ENCODE measurements around the gene ACO2. TPM values are rescaled to one million over a fixed set of nuclear protein-coding genes. Genes with fewer than 3 reads are reported as not detected.

The ACO2 gene
- total and polyA plus RNA-seq, 2 of the 4 experiments (the other 2 are of a cell fraction), result 71.3 to 72.9 TPM

DNA sequence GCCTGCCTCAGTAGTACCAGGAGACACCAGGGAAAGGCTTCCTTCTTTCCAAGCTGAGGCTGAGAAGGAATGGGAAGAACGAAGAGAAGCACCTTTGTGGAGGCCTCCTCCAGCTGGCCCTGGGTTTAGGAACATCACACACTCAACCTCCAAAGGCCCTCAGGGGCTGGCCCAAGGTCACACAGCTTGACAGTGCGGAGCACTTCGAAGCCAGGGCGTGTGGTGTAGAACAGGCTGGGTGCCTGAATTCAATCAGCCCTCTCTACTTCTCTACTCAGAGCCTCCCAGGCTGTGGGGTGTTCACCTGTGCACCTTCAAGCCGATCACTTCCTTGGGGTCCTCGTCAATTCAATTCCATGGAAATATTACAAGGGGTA is 91.2 kb downstream of the ACO2 start:
- POLR2A ChIA-PET (ENCODE audit: unreplicated experiment), result interaction anchor here (1.2 kb wide), 1 partner anchor 16 kb away, joined by 5 read pairs; no protein-coding TSS in a partner anchor
- Histone ChIP-seq H3K79me1 (ENCODE audit: low read depth in 1 of 2, low read length in 2 of 2) (peaks cover 8 to 75% of the 10 kb centered on the region in 2 experiments; a peak in 3 of 4 replicates), H4K91ac (ENCODE audit: insufficient read depth, low read depth, low read length) (peak overlapping the region; percentile 89), H3K4me2 (ENCODE audit: low read depth, low read length) (peak overlapping the region; percentile 94), H2BK20ac (ENCODE audit: low read depth, low read length) (peak overlapping the region; percentile 72), H2BK15ac (ENCODE audit: low read depth, low read length) (peak overlapping the region; percentile 99), H3K9me1 (ENCODE audit: insufficient read depth, low read length) (peaks cover 39% of the 10 kb centered on the region), H2BK5ac (ENCODE audit: low read depth, low read length, poor library complexity, severe bottlenecking) (peak overlapping the region; percentile 85), H2AK9ac (replicated peaks; ENCODE audit: low read depth, low read length, poor library complexity) (peak overlapping the region; percentile 99), H3K18ac (ENCODE audit: low read depth, low read length) (peak overlapping the region; percentile 62), H4K20me1 (ENCODE audit: insufficient read depth, low read length) (no peaks in the 10 kb centered on the region; the same call in 1 of the 2 replicates), H2BK120ac (ENCODE audit: low read depth, low read length) (peak overlapping the region; percentile 92), H3K4me1 (ENCODE audit: control insufficient read depth, insufficient read depth, low read length) (peaks cover 40% of the 10 kb centered on the region), H3K9ac (ENCODE audit: low read depth, low read length) (peak overlapping the region; percentile 83), H2AFZ (replicated peaks; ENCODE audit: low read length, poor library complexity) (peak overlapping the region; percentile 88), H3K14ac (replicated peaks; ENCODE audit: low read depth, low read length) (peak overlapping the region; percentile 98), H3K27ac (ENCODE audit: insufficient read depth, low read length) (peak overlapping the region; percentile 73), H2AK5ac (ENCODE audit: low read depth, low read length) (peak overlapping the region; percentile 97), H3K27me3 (ENCODE audit: control insufficient read depth, insufficient read depth, low read length) (no peaks in the 10 kb centered on the region), H3K4me3 (ENCODE audit: insufficient read depth, low read depth, low read length) (peak overlapping the region; percentile 16; the same call in 1 of the 2 replicates), H3K36me3 (ENCODE audit: control insufficient read depth, insufficient read depth, low read length) (peaks cover 3% of the 10 kb centered on the region; the same call in 1 of the 2 replicates), H3K56ac (ENCODE audit: extremely low read depth, insufficient read depth, low read length) (peak overlapping the region; percentile 69; the same call in 1 of the 2 replicates), H4K8ac (ENCODE audit: low read depth in 2 of 2, low read length in 2 of 2) (peak overlapping the region; percentile 48 to 87; a peak in 3 of 4 replicates), H3K4ac (ENCODE audit: low read depth, low read length) (peak overlapping the region; percentile 98), H3K23ac (ENCODE audit: low read depth, low read length) (peak overlapping the region; percentile 44), H3K9me3 (ENCODE audit: control insufficient read depth, insufficient read depth, low read length) (no peaks in the 10 kb centered on the region), H4K5ac (ENCODE audit: low read depth, low read length) (peak overlapping the region; percentile 38)
- ATAC-seq (ENCODE audit: low read depth) (no peak), DNase-seq (no peak)
- intact Hi-C loops (cut with micrococcal nuclease), result no loop called here
- dilution Hi-C loops (cut with HindIII; ENCODE audit: low sequenced_read_pairs, unreplicated experiment), result no loop called here
- no TSS peak for BruUV-seq (replicated peaks)
- TF ChIP-seq CEBPB (IDR thresholded peaks at IDR 0.05; ENCODE audit: low read depth, low read length) (no peak), POLR2A (IDR thresholded peaks at IDR 0.05; ENCODE audit: low read depth, low read length) (no peak), FOS (IDR thresholded peaks at IDR 0.05; ENCODE audit: low read depth, low read length) (no peak), SMC3 (IDR thresholded peaks at IDR 0.05; ENCODE audit: low read depth, low read length) (no peak), RAD21 (IDR thresholded peaks at IDR 0.05; ENCODE audit: low read length) (no peak), MAZ (IDR thresholded peaks at IDR 0.05; ENCODE audit: borderline replicate concordance, low read depth, low read length) (no peak), MAFK (IDR thresholded peaks at IDR 0.05; ENCODE audit: low read depth, low read length) (no peak), CHD1 (IDR thresholded peaks at IDR 0.05; ENCODE audit: low read depth, low read length) (no peak), RCOR1 (IDR thresholded peaks at IDR 0.05; ENCODE audit: insufficient replicate concordance, low read length) (no peak), RFX5 (IDR thresholded peaks at IDR 0.05; ENCODE audit: low read depth, low read length) (no peak), MXI1 (IDR thresholded peaks at IDR 0.05; ENCODE audit: borderline replicate concordance, low read depth, low read length) (no peak), BHLHE40 (IDR thresholded peaks at IDR 0.05; ENCODE audit: low read depth, low read length) (no peak), NFE2L2 (IDR thresholded peaks at IDR 0.05; ENCODE audit: low read depth, low read length) (no peak)
- TF ChIP-seq, protein P1, sequence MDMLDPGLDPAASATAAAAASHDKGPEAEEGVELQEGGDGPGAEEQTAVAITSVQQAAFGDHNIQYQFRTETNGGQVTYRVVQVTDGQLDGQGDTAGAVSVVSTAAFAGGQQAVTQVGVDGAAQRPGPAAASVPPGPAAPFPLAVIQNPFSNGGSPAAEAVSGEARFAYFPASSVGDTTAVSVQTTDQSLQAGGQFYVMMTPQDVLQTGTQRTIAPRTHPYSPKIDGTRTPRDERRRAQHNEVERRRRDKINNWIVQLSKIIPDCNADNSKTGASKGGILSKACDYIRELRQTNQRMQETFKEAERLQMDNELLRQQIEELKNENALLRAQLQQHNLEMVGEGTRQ (IDR thresholded peaks at IDR 0.05; ENCODE audit: low read depth, low read length), result no peak
- TF ChIP-seq, protein P2, sequence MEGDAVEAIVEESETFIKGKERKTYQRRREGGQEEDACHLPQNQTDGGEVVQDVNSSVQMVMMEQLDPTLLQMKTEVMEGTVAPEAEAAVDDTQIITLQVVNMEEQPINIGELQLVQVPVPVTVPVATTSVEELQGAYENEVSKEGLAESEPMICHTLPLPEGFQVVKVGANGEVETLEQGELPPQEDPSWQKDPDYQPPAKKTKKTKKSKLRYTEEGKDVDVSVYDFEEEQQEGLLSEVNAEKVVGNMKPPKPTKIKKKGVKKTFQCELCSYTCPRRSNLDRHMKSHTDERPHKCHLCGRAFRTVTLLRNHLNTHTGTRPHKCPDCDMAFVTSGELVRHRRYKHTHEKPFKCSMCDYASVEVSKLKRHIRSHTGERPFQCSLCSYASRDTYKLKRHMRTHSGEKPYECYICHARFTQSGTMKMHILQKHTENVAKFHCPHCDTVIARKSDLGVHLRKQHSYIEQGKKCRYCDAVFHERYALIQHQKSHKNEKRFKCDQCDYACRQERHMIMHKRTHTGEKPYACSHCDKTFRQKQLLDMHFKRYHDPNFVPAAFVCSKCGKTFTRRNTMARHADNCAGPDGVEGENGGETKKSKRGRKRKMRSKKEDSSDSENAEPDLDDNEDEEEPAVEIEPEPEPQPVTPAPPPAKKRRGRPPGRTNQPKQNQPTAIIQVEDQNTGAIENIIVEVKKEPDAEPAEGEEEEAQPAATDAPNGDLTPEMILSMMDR (conservative IDR thresholded peaks at IDR 0.05; ENCODE audit: low read depth, low read length), result no peak
- TF ChIP-seq, protein P3, sequence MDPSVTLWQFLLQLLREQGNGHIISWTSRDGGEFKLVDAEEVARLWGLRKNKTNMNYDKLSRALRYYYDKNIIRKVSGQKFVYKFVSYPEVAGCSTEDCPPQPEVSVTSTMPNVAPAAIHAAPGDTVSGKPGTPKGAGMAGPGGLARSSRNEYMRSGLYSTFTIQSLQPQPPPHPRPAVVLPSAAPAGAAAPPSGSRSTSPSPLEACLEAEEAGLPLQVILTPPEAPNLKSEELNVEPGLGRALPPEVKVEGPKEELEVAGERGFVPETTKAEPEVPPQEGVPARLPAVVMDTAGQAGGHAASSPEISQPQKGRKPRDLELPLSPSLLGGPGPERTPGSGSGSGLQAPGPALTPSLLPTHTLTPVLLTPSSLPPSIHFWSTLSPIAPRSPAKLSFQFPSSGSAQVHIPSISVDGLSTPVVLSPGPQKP (IDR thresholded peaks at IDR 0.05; ENCODE audit: borderline replicate concordance, low read depth, low read length), result no peak
- in situ Hi-C loops (cut with MboI; ENCODE audit: low sequenced_read_pairs), result no loop called here
- no CpG with 5 or more reads among the region's 6 CpGs for WGBS, 2 experiments (ENCODE audit: extremely low coverage in 2 of 2, insufficient read length in 1 of 2)
- CTCF ChIA-PET, result no interaction called here
